H1 (cell line): ENCODE measurements around the gene RNGTT. TPM values are rescaled to one million over a fixed set of nuclear protein-coding genes. Genes with fewer than 3 reads are reported as not detected.

Source experiments
- CTCF ChIA-PET: fragments of 300-600 bp; sonication (Branson Sonifier 250); formaldehyde crosslinking; loops from one replicate; lab custom pipeline; 2021; ENCODE audit not compliant: partially characterized antibody; lab: Charles Lee
- POLR2A ChIA-PET: fragments of 300-600 bp; sonication (Branson Sonifier 250); formaldehyde crosslinking; loops from one replicate; lab custom pipeline; 2021; ENCODE audit warnings: inconsistent platforms; ENCODE audit not compliant: partially characterized antibody; lab: Charles Lee
- DNase-seq, 2 experiments: peaks; one replicate each; pipeline versions ENCODE4 v3.0.0 to v3.0.0-alpha.2; 2010 to 2022; ENCODE audit warnings: low spot score in 2 of 2, low read depth in 1 of 2, mixed read lengths in 1 of 2
- FAIRE-seq: peaks from 2 replicates; lab custom pipeline; 2011; peaks lifted over from hg19 to GRCh38; lab: Jason Lieb, UNC
- H2AFZ ChIP-seq: 2 replicates; pipeline ENCODE4 v1.8.1; 2012; ENCODE audit warnings: low read length, inconsistent platforms
- H2AK5ac ChIP-seq: 2 replicates; pipeline ENCODE4 v1.6.1; 2013; ENCODE audit warnings: low read depth, low read length
- H2BK120ac ChIP-seq: replicated peaks from 2 replicates; pipeline ENCODE3; 2013; ENCODE audit warnings: low read depth, low read length, inconsistent platforms
- H2BK12ac ChIP-seq: 2 replicates; pipeline ENCODE4 v1.6.1; 2013; ENCODE audit warnings: low read depth, low read length
- H2BK15ac ChIP-seq: 2 replicates; pipeline ENCODE4 v1.6.1; 2013; ENCODE audit warnings: low read length
- H2BK20ac ChIP-seq: 2 replicates; pipeline ENCODE4 v1.6.1; 2013; ENCODE audit warnings: low read length
- H2BK5ac ChIP-seq: 2 replicates; pipeline ENCODE4 v1.6.1; 2013; ENCODE audit warnings: low read depth, low read length
- H3K14ac ChIP-seq: 2 replicates; pipeline ENCODE4 v1.6.1; 2013; ENCODE audit warnings: inconsistent platforms; ENCODE audit not compliant: insufficient read length
- H3K18ac ChIP-seq: 2 replicates; pipeline ENCODE4 v1.6.1; 2013; ENCODE audit warnings: low read length; ENCODE audit errors: extremely low read depth
- H3K23ac ChIP-seq: 2 replicates; pipeline ENCODE4 v1.6.1; 2013; ENCODE audit warnings: inconsistent platforms; ENCODE audit not compliant: insufficient read length
- H3K23me2 ChIP-seq: 2 replicates; pipeline ENCODE4 v1.6.1; 2013; ENCODE audit warnings: low read depth, low read length
- H3K27ac ChIP-seq: 2 replicates; pipeline ENCODE4 v1.6.1; 2011; ENCODE audit warnings: low read depth, low read length, inconsistent platforms
- H3K27me3 ChIP-seq, 4 experiments: replicated peaks in 1 of 4; 1 replicate in 1 of 4; 2 replicates in 3 of 4; pipeline versions ENCODE4 v1.6.1 to v1.8.1; 2011 to 2013; ENCODE audit warnings: low read length in 3 of 4, mild to moderate bottlenecking in 3 of 4, inconsistent platforms in 2 of 4, mixed read lengths in 2 of 4, moderate library complexity in 1 of 4; ENCODE audit not compliant: control insufficient read depth in 3 of 4, insufficient read depth in 3 of 4; ENCODE audit errors: extremely low read depth in 1 of 4
- H3K36me3 ChIP-seq, 4 experiments: 2 replicates each; pipeline versions ENCODE4 v1.6.1 to v1.8.1; 2011 to 2013; ENCODE audit warnings: mild to moderate bottlenecking in 4 of 4, low read length in 3 of 4, moderate library complexity in 2 of 4, control low read depth in 1 of 4, inconsistent platforms in 1 of 4; ENCODE audit not compliant: insufficient read depth in 4 of 4, control insufficient read depth in 2 of 4
- H3K4ac ChIP-seq: replicated peaks from 2 replicates; pipeline ENCODE3; 2013; ENCODE audit warnings: low read length, low read depth, mixed read lengths, inconsistent platforms; ENCODE audit not compliant: insufficient read length
- H3K4me1 ChIP-seq, 4 experiments: replicated peaks in 1 of 4; 1 replicate in 1 of 4; 2 replicates in 3 of 4; pipeline versions ENCODE4 v1.6.1 to v1.8.1; 2011 to 2013; ENCODE audit warnings: low read length in 3 of 4, inconsistent platforms in 2 of 4, mixed read lengths in 1 of 4; ENCODE audit not compliant: insufficient read depth in 4 of 4, control insufficient read depth in 3 of 4
- H3K4me2 ChIP-seq, 2 experiments: 2 replicates each; pipeline versions ENCODE4 v1.6.1 to v1.8.1; 2011 to 2013; ENCODE audit warnings: low read depth in 2 of 2, low read length in 2 of 2, control low read depth in 1 of 2, inconsistent platforms in 1 of 2, mild to moderate bottlenecking in 1 of 2; ENCODE audit not compliant: insufficient read depth in 1 of 2
- H3K4me3 ChIP-seq, 4 experiments: fragments of 200-600, 300-600 bp in 1 of 4; sonication (generic), shearing (Covaris generic), sonication (Bioruptor Twin) in 1 of 4; 2 replicates each; pipeline versions ENCODE4 v1.5.1 to v1.8.1; 2011 to 2016; ENCODE audit warnings: low read length in 4 of 4, low read depth in 3 of 4, control low read depth in 2 of 4, inconsistent platforms in 2 of 4, mild to moderate bottlenecking in 2 of 4, mixed read lengths in 1 of 4, moderate library complexity in 1 of 4; ENCODE audit not compliant: insufficient read depth in 2 of 4; ENCODE audit errors: extremely low read depth in 1 of 4
- H3K56ac ChIP-seq: replicated peaks from 2 replicates; pipeline ENCODE3; 2013; ENCODE audit warnings: low read depth, mild to moderate bottlenecking, mixed read lengths, low read length, inconsistent platforms; ENCODE audit not compliant: insufficient read length
- H3K79me1 ChIP-seq: 2 replicates; pipeline ENCODE4 v1.6.1; 2013; ENCODE audit warnings: low read depth, low read length, control low read depth
- H3K79me2 ChIP-seq, 2 experiments: 2 replicates each; pipeline versions ENCODE4 v1.6.1 to v1.8.1; 2012 to 2013; ENCODE audit warnings: low read length in 2 of 2, mild to moderate bottlenecking in 2 of 2, inconsistent platforms in 1 of 2; ENCODE audit not compliant: insufficient read depth in 2 of 2, control insufficient read depth in 1 of 2
- H3K9ac ChIP-seq, 4 experiments: replicated peaks in 1 of 4; 1 replicate in 1 of 4; 2 replicates in 3 of 4; pipeline versions ENCODE4 v1.6.1 to v1.8.1; 2011 to 2013; ENCODE audit warnings: low read depth in 3 of 4, low read length in 3 of 4, control low read depth in 2 of 4, mild to moderate bottlenecking in 2 of 4, moderate library complexity in 2 of 4, inconsistent platforms in 1 of 4; ENCODE audit errors: extremely low read depth in 1 of 4
- H3K9me3 ChIP-seq, 2 experiments: 2 replicates each; pipeline versions ENCODE4 v1.6.1 to v1.8.1; 2012 to 2013; ENCODE audit warnings: mild to moderate bottlenecking in 2 of 2, moderate library complexity in 2 of 2, control low read depth in 1 of 2, inconsistent platforms in 1 of 2, low read depth in 1 of 2, low read length in 1 of 2, mixed read lengths in 1 of 2; ENCODE audit not compliant: insufficient read depth in 2 of 2
- H4K20me1 ChIP-seq, 2 experiments: replicated peaks in 1 of 2; 2 replicates each; pipeline versions ENCODE3 to v1.8.1; 2011 to 2013; ENCODE audit warnings: inconsistent platforms in 2 of 2, low read length in 2 of 2, mild to moderate bottlenecking in 1 of 2; ENCODE audit not compliant: insufficient read depth in 2 of 2, control insufficient read depth in 1 of 2
- H4K5ac ChIP-seq: 2 replicates; pipeline ENCODE4 v1.6.1; 2013; ENCODE audit warnings: low read length, low read depth, mixed read lengths, inconsistent platforms; ENCODE audit not compliant: insufficient read length
- H4K8ac ChIP-seq: 2 replicates; pipeline ENCODE4 v1.8.0; 2013; ENCODE audit warnings: mild to moderate bottlenecking, moderate library complexity, low read length, inconsistent platforms; ENCODE audit not compliant: insufficient read depth; ENCODE audit errors: extremely low read depth
- H4K91ac ChIP-seq: replicated peaks from 2 replicates; pipeline ENCODE3; 2013; ENCODE audit warnings: low read length, mixed read lengths, inconsistent platforms; ENCODE audit not compliant: insufficient read length
- ASH2L ChIP-seq: fragments of 200-600, 300-600 bp; sonication (generic); IDR thresholded peaks from one replicate; pipeline ENCODE4 v1.7.1; 2017; ENCODE audit warnings: low read length
- CTBP2 ChIP-seq: IDR thresholded peaks from 2 replicates; pipeline ENCODE4 v1.7.0; 2011; ENCODE audit warnings: borderline replicate concordance, mild to moderate bottlenecking, moderate library complexity, mixed read lengths, low read length; ENCODE audit not compliant: insufficient read depth, insufficient read length
- EGR1 ChIP-seq: IDR thresholded peaks from 2 replicates; pipeline ENCODE4 v1.6.1; 2011; ENCODE audit warnings: low read depth, low read length, borderline replicate concordance
- JUND ChIP-seq: IDR thresholded peaks from 2 replicates; pipeline ENCODE4 v1.6.1; 2011; ENCODE audit warnings: mild to moderate bottlenecking, improper control_type of control experiment, low read length
- MAFK ChIP-seq: IDR thresholded peaks from 2 replicates; pipeline ENCODE4 v1.6.1; 2012; ENCODE audit warnings: low read depth, mild to moderate bottlenecking, improper control_type of control experiment, low read length
- MAX ChIP-seq: IDR thresholded peaks from 2 replicates; pipeline ENCODE4 v1.6.1; 2012; ENCODE audit warnings: inconsistent platforms
- NRF1 ChIP-seq: IDR thresholded peaks from 2 replicates; pipeline ENCODE4 v1.6.1; 2011; ENCODE audit warnings: mild to moderate bottlenecking, low read depth, low read length, improper control_type of control experiment
- POLR2AphosphoS5 ChIP-seq: IDR thresholded peaks from 2 replicates; pipeline ENCODE4 v1.6.1; 2011; ENCODE audit warnings: low read depth, low read length
- RBBP5 ChIP-seq: IDR thresholded peaks from 2 replicates; pipeline ENCODE4 v1.7.1; 2012; ENCODE audit warnings: low read depth, mild to moderate bottlenecking, inconsistent platforms, low read length, moderate library complexity, borderline replicate concordance
- RXRA ChIP-seq: IDR thresholded peaks from 2 replicates; pipeline ENCODE4 v1.6.1; 2011; ENCODE audit warnings: low read depth, mild to moderate bottlenecking, low read length, moderate library complexity; ENCODE audit not compliant: insufficient read depth
- SIRT6 ChIP-seq: IDR thresholded peaks from one replicate; pipeline ENCODE4 v1.7.1; 2012; ENCODE audit warnings: low read length, inconsistent platforms
- SP1 ChIP-seq: IDR thresholded peaks from 2 replicates; pipeline ENCODE4 v1.6.1; 2011; ENCODE audit warnings: low read depth, low read length
- SRF ChIP-seq: IDR thresholded peaks from 2 replicates; pipeline ENCODE4 v1.6.1; 2011; ENCODE audit warnings: mild to moderate bottlenecking, low read depth, low read length, moderate library complexity
- YY1 ChIP-seq: IDR thresholded peaks from 2 replicates; pipeline ENCODE4 v1.6.1; 2011; ENCODE audit warnings: low read depth, mild to moderate bottlenecking, low read length
- WGBS, 2 experiments: shearing (Covaris generic) in 1 of 2; methylation state at CpG; one replicate each; pipeline versions ENCODE4 v1.1.6 to v1.1.7; 2013 to 2015; ENCODE audit warnings: low lambda C conversion rate in 2 of 2, mixed read lengths in 2 of 2, inconsistent platforms in 1 of 2, low coverage in 1 of 2, missing lambda C conversion rate in 1 of 2; ENCODE audit not compliant: insufficient replicate concordance in 2 of 2, insufficient coverage in 1 of 2, insufficient read length in 1 of 2; ENCODE audit errors: extremely low coverage in 1 of 2, missing lambda C conversion rate in 1 of 2; 5-methylcytosine and 5-hydroxymethylcytosine counted together
- polyA plus RNA-seq, 7 experiments: library from polyadenylated mRNA; depleted of rRNA in 3 of 7; stranded (reverse) in 5 of 7; unstranded in 2 of 7; fragments of >200 nt in 5 of 7; fragments of 200-250 nt in 2 of 7; gene quantifications; 1 replicate in 5 of 7; 2 replicates in 1 of 7; 4 replicates in 1 of 7; pipeline versions ENCODE4 v1.2.1 to v1.2.3, GENCODE V29; 2011 to 2013; ENCODE audit warnings: missing spikeins in 2 of 7, mixed read lengths in 2 of 7
- total RNA-seq: library from RNA; stranded (reverse); fragmentation: NEBNext Ultra II Directional; extraction: Animal tissue kit (Norgen Biotek cat#: 25700); gene quantifications from 2 replicates; pipeline ENCODE4 v1.2.1, GENCODE V29; 2021
- TF ChIP-seq, protein P1 (sequence below): IDR thresholded peaks from 2 replicates; pipeline ENCODE4 v1.6.1; 2011; ENCODE audit warnings: low read depth, mild to moderate bottlenecking, low read length; ENCODE audit not compliant: insufficient read depth

Gene RNGTT
- total and polyA plus RNA-seq, 2 of the 8 experiments (the other 6 are each of a cell fraction or from before 2014, with no cell fraction given), result 3.6 to 21.2 TPM

DNA sequence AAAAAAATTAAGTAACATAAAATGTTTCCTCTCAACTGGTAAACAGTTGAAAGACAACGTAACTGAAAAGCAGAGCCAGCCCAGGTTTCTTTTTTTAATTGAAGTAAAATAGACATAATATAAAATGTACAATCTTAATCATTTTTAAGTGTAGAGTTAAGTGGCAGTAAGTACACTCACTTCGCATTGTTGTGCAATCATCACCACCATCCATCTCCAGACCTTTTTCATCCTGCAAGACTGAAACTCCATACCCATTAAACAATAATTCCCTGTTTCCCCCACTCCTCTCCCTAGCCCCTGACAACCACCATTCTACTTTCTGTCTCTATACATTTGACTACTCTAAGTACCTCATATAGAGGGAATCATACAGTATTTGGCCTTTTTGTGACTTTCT is 395.7 kb downstream of the RNGTT start:
- no peaks in the 10 kb centered on the region for H3K79me1 ChIP-seq
- TF ChIP-seq SRF (no peak), JUND (no peak), RXRA (no peak), POLR2AphosphoS5 (no peak), SIRT6 (no peak), ASH2L (no peak), MAX (no peak), RBBP5 (no peak), MAFK (no peak), YY1 (no peak), NRF1 (no peak), CTBP2 (no peak), SP1 (no peak), EGR1 (no peak)
- TF ChIP-seq, protein P1, sequence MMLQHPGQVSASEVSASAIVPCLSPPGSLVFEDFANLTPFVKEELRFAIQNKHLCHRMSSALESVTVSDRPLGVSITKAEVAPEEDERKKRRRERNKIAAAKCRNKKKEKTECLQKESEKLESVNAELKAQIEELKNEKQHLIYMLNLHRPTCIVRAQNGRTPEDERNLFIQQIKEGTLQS, result no peak

More for the DNA sequence above, 395.7 kb downstream of the RNGTT start:
- H3K4me2 ChIP-seq, result no peak overlapping the region
- peaks cover 8 to 13% of the 10 kb centered on the region in 2 experiments for H3K9me3 ChIP-seq
- H3K14ac ChIP-seq, result no peak overlapping the region
- H4K20me1 ChIP-seq, result no peaks in the 10 kb centered on the region
- H4K8ac ChIP-seq, result no peak overlapping the region
- no peak overlapping the region for H4K91ac ChIP-seq
- 89% methylated on average over 2 of the region's 2 CpGs; no CpG with 5 or more reads in 1 of the 2 experiments for WGBS, 2 experiments
- no peak overlapping the region for H3K4me3 ChIP-seq
- no peak overlapping the region for H3K56ac ChIP-seq
- H3K9ac ChIP-seq, result no peak overlapping the region
- FAIRE-seq (no peak), DNase-seq (no peak)
- H2BK120ac ChIP-seq, result no peak overlapping the region
- no peak overlapping the region for H2AK5ac ChIP-seq
- no peak overlapping the region for H2BK12ac ChIP-seq
- H4K5ac ChIP-seq, result no peak overlapping the region
- H2BK20ac ChIP-seq, result no peak overlapping the region
- H2BK5ac ChIP-seq, result no peak overlapping the region
- ChIA-PET POLR2A (no interaction called here), CTCF (interaction anchor here (0.9 kb wide), 1 partner anchor 213 kb away, joined by 3 read pairs; no protein-coding TSS in a partner anchor)
- H3K27me3 ChIP-seq, result no peaks in the 10 kb centered on the region
- H3K4ac ChIP-seq, result no peak overlapping the region
- no peak overlapping the region for H3K23ac ChIP-seq
- no peak overlapping the region for H3K27ac ChIP-seq
- no peaks in the 10 kb centered on the region for H3K79me2 ChIP-seq
- no peak overlapping the region for H2BK15ac ChIP-seq
- H3K36me3 ChIP-seq, result no peaks in the 10 kb centered on the region
- H3K4me1 ChIP-seq, result peaks cover 0 to 4% (median 3%) of the 10 kb centered on the region in 4 experiments; a peak in 3 of 7 replicates
- no peaks in the 10 kb centered on the region for H3K23me2 ChIP-seq
- H2AFZ ChIP-seq, result no peak overlapping the region
- no peak overlapping the region for H3K18ac ChIP-seq
